IMR-90 (cell line): ENCODE results near the gene TRPM3. TPM values are rescaled to one million over a fixed set of nuclear protein-coding genes. Genes with fewer than 3 reads are reported as not detected.

ENCODE experiments used
- ATAC-seq: fragments of 200-7000 bp; cut with Tn5 transposase; 2 replicates; pipeline ENCODE4 v1.9.1; 2020; ENCODE audit warnings: low read depth, mild to moderate bottlenecking, moderate library complexity
- BruUV-seq: library from RNA; stranded (reverse); fragments of 400-500 nt; replicated peaks from 2 replicates; lab custom pipeline; 2021; lab: Mats Ljungman, UMichigan
- CTCF ChIA-PET: fragments of 300-600 bp; formaldehyde crosslinking; extraction: SDS; loops from one replicate; lab custom pipeline; 2021; ENCODE audit warnings: antibody characterized with exemption; lab: Yijun Ruan, JAX
- POLR2A ChIA-PET: fragments of 300-600 bp; sonication (Branson Sonifier 250); formaldehyde crosslinking; loops from one replicate; lab custom pipeline; 2022; ENCODE audit warnings: antibody characterized with exemption; ENCODE audit not compliant: unreplicated experiment; lab: Charles Lee
- DNase-seq: peaks from one replicate; pipeline ENCODE4 v3.0.0; 2013
- H2AFZ ChIP-seq: replicated peaks from 2 replicates; pipeline ENCODE3; 2013; ENCODE audit warnings: low read length, mild to moderate bottlenecking; ENCODE audit not compliant: poor library complexity
- H2AK5ac ChIP-seq: 2 replicates; pipeline ENCODE4 v1.6.1; 2013; ENCODE audit warnings: low read depth, low read length, inconsistent platforms
- H2AK9ac ChIP-seq: replicated peaks from 2 replicates; pipeline ENCODE3; 2013; ENCODE audit warnings: mild to moderate bottlenecking, low read depth, low read length, moderate library complexity; ENCODE audit not compliant: poor library complexity
- H2BK120ac ChIP-seq: 2 replicates; pipeline ENCODE4 v1.6.1; 2013; ENCODE audit warnings: low read depth, low read length, inconsistent platforms
- H2BK15ac ChIP-seq: 3 replicates; pipeline ENCODE4 v1.6.1; 2013; ENCODE audit warnings: low read depth, low read length, inconsistent platforms
- H2BK20ac ChIP-seq: 2 replicates; pipeline ENCODE4 v1.6.1; 2013; ENCODE audit warnings: low read depth, mild to moderate bottlenecking, inconsistent platforms, low read length, moderate library complexity
- H2BK5ac ChIP-seq: 2 replicates; pipeline ENCODE4 v1.6.1; 2013; ENCODE audit warnings: mild to moderate bottlenecking, low read depth, low read length, inconsistent platforms; ENCODE audit not compliant: poor library complexity, severe bottlenecking
- H3K14ac ChIP-seq: replicated peaks from 2 replicates; pipeline ENCODE4 v1.6.1; 2013; ENCODE audit warnings: low read depth, low read length, inconsistent platforms
- H3K18ac ChIP-seq: 2 replicates; pipeline ENCODE4 v1.6.1; 2013; ENCODE audit warnings: low read depth, low read length, control low read depth
- H3K23ac ChIP-seq: 2 replicates; pipeline ENCODE4 v1.6.1; 2013; ENCODE audit warnings: low read depth, low read length, inconsistent platforms
- H3K27ac ChIP-seq: 2 replicates; pipeline ENCODE4 v1.5.1; 2013; ENCODE audit warnings: mild to moderate bottlenecking, control low read depth, low read length; ENCODE audit not compliant: insufficient read depth
- H3K27me3 ChIP-seq: 2 replicates; pipeline ENCODE4 v1.6.1; 2013; ENCODE audit warnings: low read length; ENCODE audit not compliant: control insufficient read depth, insufficient read depth
- H3K36me3 ChIP-seq: 2 replicates; pipeline ENCODE4 v1.6.1; 2013; ENCODE audit warnings: low read length, mixed read lengths; ENCODE audit not compliant: control insufficient read depth, insufficient read depth
- H3K4ac ChIP-seq: 2 replicates; pipeline ENCODE4 v1.6.1; 2013; ENCODE audit warnings: low read depth, low read length, inconsistent platforms
- H3K4me1 ChIP-seq: 2 replicates; pipeline ENCODE4 v1.6.1; 2013; ENCODE audit warnings: low read length, mixed read lengths; ENCODE audit not compliant: control insufficient read depth, insufficient read depth
- H3K4me2 ChIP-seq: 2 replicates; pipeline ENCODE4 v1.6.1; 2013; ENCODE audit warnings: low read depth, mild to moderate bottlenecking, control low read depth, low read length, moderate library complexity
- H3K4me3 ChIP-seq: 2 replicates; pipeline ENCODE4 v1.5.1; 2013; ENCODE audit warnings: low read depth, mild to moderate bottlenecking, control low read depth, low read length, moderate library complexity; ENCODE audit not compliant: insufficient read depth
- H3K56ac ChIP-seq: 2 replicates; pipeline ENCODE4 v1.6.1; 2013; ENCODE audit warnings: low read length, inconsistent platforms; ENCODE audit not compliant: insufficient read depth; ENCODE audit errors: extremely low read depth
- H3K79me1 ChIP-seq, 2 experiments: 2 replicates each; pipeline ENCODE4 v1.6.1; 2013; ENCODE audit warnings: low read length in 2 of 2, inconsistent platforms in 1 of 2, low read depth in 1 of 2
- H3K9ac ChIP-seq: 2 replicates; pipeline ENCODE4 v1.6.1; 2013; ENCODE audit warnings: low read depth, low read length, control low read depth
- H3K9me1 ChIP-seq: 2 replicates; pipeline ENCODE4 v1.6.1; 2013; ENCODE audit warnings: low read length, inconsistent platforms; ENCODE audit not compliant: insufficient read depth
- H3K9me3 ChIP-seq: 2 replicates; pipeline ENCODE4 v1.6.1; 2013; ENCODE audit warnings: low read length; ENCODE audit not compliant: control insufficient read depth, insufficient read depth
- H4K20me1 ChIP-seq: 2 replicates; pipeline ENCODE4 v1.6.1; 2013; ENCODE audit warnings: low read length, inconsistent platforms; ENCODE audit not compliant: insufficient read depth
- H4K5ac ChIP-seq: 2 replicates; pipeline ENCODE4 v1.6.1; 2013; ENCODE audit warnings: mild to moderate bottlenecking, low read depth, low read length, control low read depth
- H4K8ac ChIP-seq, 2 experiments: 2 replicates each; pipeline ENCODE4 v1.6.1; 2013; ENCODE audit warnings: low read depth in 2 of 2, low read length in 2 of 2, control low read depth in 1 of 2, inconsistent platforms in 1 of 2
- H4K91ac ChIP-seq: 2 replicates; pipeline ENCODE4 v1.6.1; 2013; ENCODE audit warnings: low read depth, low read length, inconsistent platforms; ENCODE audit not compliant: insufficient read depth
- BHLHE40 ChIP-seq: fragments of 150-350 bp; IDR thresholded peaks from 2 replicates; pipeline ENCODE4 v1.6.1; 2016; ENCODE audit warnings: mild to moderate bottlenecking, low read depth, low read length
- CEBPB ChIP-seq: IDR thresholded peaks from 2 replicates; pipeline ENCODE4 v1.6.1; 2012; ENCODE audit warnings: low read depth, low read length, improper control_type of control experiment
- CHD1 ChIP-seq: IDR thresholded peaks from 2 replicates; pipeline ENCODE4 v1.6.1; 2012; ENCODE audit warnings: low read depth, low read length, improper control_type of control experiment
- FOS ChIP-seq: fragments of 150-350 bp; IDR thresholded peaks from 2 replicates; pipeline ENCODE4 v1.6.1; 2016; ENCODE audit warnings: low read depth, low read length
- MAFK ChIP-seq: IDR thresholded peaks from 2 replicates; pipeline ENCODE4 v1.6.1; 2012; ENCODE audit warnings: low read depth, low read length, improper control_type of control experiment
- MAZ ChIP-seq: IDR thresholded peaks from 2 replicates; pipeline ENCODE4 v1.6.1; 2012; ENCODE audit warnings: low read depth, mild to moderate bottlenecking, low read length, improper control_type of control experiment, moderate library complexity, borderline replicate concordance
- MXI1 ChIP-seq: IDR thresholded peaks from 2 replicates; pipeline ENCODE4 v1.6.1; 2012; ENCODE audit warnings: low read depth, mild to moderate bottlenecking, low read length, moderate library complexity, borderline replicate concordance
- NFE2L2 ChIP-seq: fragments of 150-350 bp; IDR thresholded peaks from 2 replicates; pipeline ENCODE4 v1.6.1; 2016; ENCODE audit warnings: low read depth, mild to moderate bottlenecking, low read length
- POLR2A ChIP-seq: IDR thresholded peaks from 2 replicates; pipeline ENCODE4 v1.6.1; 2012; ENCODE audit warnings: mild to moderate bottlenecking, low read depth, low read length
- RAD21 ChIP-seq: IDR thresholded peaks from 2 replicates; pipeline ENCODE4 v1.6.1; 2012; ENCODE audit warnings: low read length, improper control_type of control experiment
- RCOR1 ChIP-seq: IDR thresholded peaks from 2 replicates; pipeline ENCODE4 v1.6.1; 2012; ENCODE audit warnings: mild to moderate bottlenecking, low read length, improper control_type of control experiment; ENCODE audit not compliant: insufficient replicate concordance
- RFX5 ChIP-seq: IDR thresholded peaks from 2 replicates; pipeline ENCODE4 v1.8.0; 2012; ENCODE audit warnings: low read depth, mild to moderate bottlenecking, low read length, moderate library complexity
- SMC3 ChIP-seq: fragments of 150-350 bp; IDR thresholded peaks from 2 replicates; pipeline ENCODE4 v1.6.1; 2016; ENCODE audit warnings: low read depth, mild to moderate bottlenecking, antibody characterized with exemption, low read length, moderate library complexity
- USF2 ChIP-seq: fragments of 150-350 bp; IDR thresholded peaks from 2 replicates; pipeline ENCODE4 v1.6.1; 2017; ENCODE audit warnings: mild to moderate bottlenecking, antibody characterized with exemption, low read length, low read depth
- WGBS, 2 experiments: methylation state at CpG; one replicate each; pipeline versions ENCODE4 v1.1.5 to v1.1.7; 2013; ENCODE audit warnings: missing lambda C conversion rate in 2 of 2; ENCODE audit not compliant: insufficient read length in 1 of 2; ENCODE audit errors: extremely low coverage in 2 of 2; 5-methylcytosine and 5-hydroxymethylcytosine counted together
- dilution Hi-C: fragments of 300-500 bp; cut with HindIII; formaldehyde crosslinking; loops from one replicate; pipeline ENCODE4 v1.14.3; 2018; ENCODE audit warnings: low sequenced_read_pairs; ENCODE audit not compliant: unreplicated experiment
- in situ Hi-C: fragments of 300-500 bp; cut with MboI; formaldehyde crosslinking; loops from 3 replicates; pipeline ENCODE4 v1.14.3; 2019; ENCODE audit warnings: low sequenced_read_pairs, inconsistent platforms, mixed read lengths
- intact Hi-C: fragments of 100-400 bp; cut with micrococcal nuclease; formaldehyde crosslinking; loops from 2 replicates; pipeline ENCODE4 v1.10.0; 2022
- polyA plus RNA-seq, 3 experiments: library from polyadenylated mRNA; depleted of rRNA; stranded (reverse); fragments of >200 nt; gene quantifications; 2 replicates each; pipeline ENCODE4 v1.2.3, GENCODE V29; 2012; ENCODE audit warnings: low replicate concordance in 1 of 3
- total RNA-seq: library from RNA; depleted of rRNA; stranded (reverse); fragments of >200 nt; gene quantifications from 2 replicates; pipeline ENCODE4 v1.2.3, GENCODE V29; 2012
- TF ChIP-seq, protein P1 (sequence below): fragments of 150-350 bp; IDR thresholded peaks from 2 replicates; pipeline ENCODE4 v1.6.1; 2016; ENCODE audit warnings: low read depth, mild to moderate bottlenecking, low read length, moderate library complexity, borderline replicate concordance
- TF ChIP-seq, protein P2 (sequence below): conservative IDR thresholded peaks from 2 replicates; pipeline ENCODE4 v1.5.1; 2012; ENCODE audit warnings: mild to moderate bottlenecking, low read depth, low read length, improper control_type of control experiment

Gene TRPM3
- total and polyA plus RNA-seq, 2 of the 4 experiments (the other 2 are of a cell fraction): not detected

DNA sequence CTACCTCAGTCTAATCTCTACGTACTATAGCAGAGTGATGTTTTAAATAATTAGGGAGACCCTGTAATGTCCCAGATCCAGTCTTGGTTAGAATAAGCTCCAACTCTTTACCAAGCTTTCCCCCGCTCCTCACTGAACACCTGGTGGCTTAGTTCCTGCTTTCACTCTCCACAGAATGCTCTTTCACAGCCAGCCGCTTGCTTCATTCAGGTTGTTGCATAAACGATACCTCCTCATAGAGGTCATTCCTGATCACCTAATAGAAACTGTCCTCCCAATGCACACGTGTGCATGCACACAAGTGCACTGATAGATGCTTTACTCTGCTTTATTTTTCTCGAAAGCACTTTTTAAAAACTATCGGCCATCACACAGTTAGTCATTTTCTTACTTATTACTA lies 298.1 kb downstream of the TRPM3 start:
- Histone ChIP-seq H2BK120ac (no peak overlapping the region), H2AFZ (no peak overlapping the region), H3K4me1 (no peaks in the 10 kb centered on the region), H3K27ac (no peak overlapping the region), H3K9ac (no peak overlapping the region), H3K79me1 (no peaks in the 10 kb centered on the region), H2AK5ac (no peak overlapping the region), H3K4ac (no peak overlapping the region), H2BK5ac (no peak overlapping the region), H3K36me3 (no peaks in the 10 kb centered on the region), H4K5ac (no peak overlapping the region), H3K56ac (no peak overlapping the region), H4K91ac (no peak overlapping the region), H4K20me1 (no peaks in the 10 kb centered on the region), H3K4me2 (no peak overlapping the region), H3K18ac (no peak overlapping the region), H2AK9ac (no peak overlapping the region), H3K9me3 (no peaks in the 10 kb centered on the region), H3K9me1 (no peaks in the 10 kb centered on the region), H4K8ac (no peak overlapping the region), H3K14ac (no peak overlapping the region), H3K23ac (no peak overlapping the region), H2BK15ac (no peak overlapping the region), H2BK20ac (no peak overlapping the region), H3K27me3 (no peaks in the 10 kb centered on the region), H3K4me3 (no peak overlapping the region)
- dilution Hi-C loops (no loop called here), intact Hi-C loops (no loop called here), in situ Hi-C loops (no loop called here)
- DNase-seq (no peak), ATAC-seq (no peak)
- no TSS peak for BruUV-seq
- TF ChIP-seq RAD21: no peak
- TF ChIP-seq, protein P1, sequence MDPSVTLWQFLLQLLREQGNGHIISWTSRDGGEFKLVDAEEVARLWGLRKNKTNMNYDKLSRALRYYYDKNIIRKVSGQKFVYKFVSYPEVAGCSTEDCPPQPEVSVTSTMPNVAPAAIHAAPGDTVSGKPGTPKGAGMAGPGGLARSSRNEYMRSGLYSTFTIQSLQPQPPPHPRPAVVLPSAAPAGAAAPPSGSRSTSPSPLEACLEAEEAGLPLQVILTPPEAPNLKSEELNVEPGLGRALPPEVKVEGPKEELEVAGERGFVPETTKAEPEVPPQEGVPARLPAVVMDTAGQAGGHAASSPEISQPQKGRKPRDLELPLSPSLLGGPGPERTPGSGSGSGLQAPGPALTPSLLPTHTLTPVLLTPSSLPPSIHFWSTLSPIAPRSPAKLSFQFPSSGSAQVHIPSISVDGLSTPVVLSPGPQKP: no peak
- TF ChIP-seq, protein P2, sequence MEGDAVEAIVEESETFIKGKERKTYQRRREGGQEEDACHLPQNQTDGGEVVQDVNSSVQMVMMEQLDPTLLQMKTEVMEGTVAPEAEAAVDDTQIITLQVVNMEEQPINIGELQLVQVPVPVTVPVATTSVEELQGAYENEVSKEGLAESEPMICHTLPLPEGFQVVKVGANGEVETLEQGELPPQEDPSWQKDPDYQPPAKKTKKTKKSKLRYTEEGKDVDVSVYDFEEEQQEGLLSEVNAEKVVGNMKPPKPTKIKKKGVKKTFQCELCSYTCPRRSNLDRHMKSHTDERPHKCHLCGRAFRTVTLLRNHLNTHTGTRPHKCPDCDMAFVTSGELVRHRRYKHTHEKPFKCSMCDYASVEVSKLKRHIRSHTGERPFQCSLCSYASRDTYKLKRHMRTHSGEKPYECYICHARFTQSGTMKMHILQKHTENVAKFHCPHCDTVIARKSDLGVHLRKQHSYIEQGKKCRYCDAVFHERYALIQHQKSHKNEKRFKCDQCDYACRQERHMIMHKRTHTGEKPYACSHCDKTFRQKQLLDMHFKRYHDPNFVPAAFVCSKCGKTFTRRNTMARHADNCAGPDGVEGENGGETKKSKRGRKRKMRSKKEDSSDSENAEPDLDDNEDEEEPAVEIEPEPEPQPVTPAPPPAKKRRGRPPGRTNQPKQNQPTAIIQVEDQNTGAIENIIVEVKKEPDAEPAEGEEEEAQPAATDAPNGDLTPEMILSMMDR: no peak
- TF ChIP-seq MAZ: no peak
- no peak for TF ChIP-seq CHD1
- TF ChIP-seq POLR2A: no peak
- TF ChIP-seq USF2: no peak
- TF ChIP-seq RCOR1: no peak
- TF ChIP-seq FOS: no peak
- TF ChIP-seq MXI1: no peak
- TF ChIP-seq RFX5: no peak
- no peak for TF ChIP-seq CEBPB
- TF ChIP-seq NFE2L2: no peak
- TF ChIP-seq BHLHE40: no peak
- no peak for TF ChIP-seq SMC3
- no peak for TF ChIP-seq MAFK
- WGBS, 2 experiments: 74% methylated on average over 3 of the region's 7 CpGs; no CpG with 5 or more reads in 1 of the 2 experiments
- ChIA-PET POLR2A (no interaction called here), CTCF (no interaction called here)
